GM23338 (cell line): ENCODE results near the gene ZMYND19. TPM values are rescaled to one million over a fixed set of nuclear protein-coding genes. Genes with fewer than 3 reads are reported as not detected.

Experiments
- EZH2 ChIP-seq: fragments of 200-600 bp; sonication (generic); IDR thresholded peaks from one replicate; pipeline ENCODE4 v1.8.0; 2017; ENCODE audit warnings: antibody characterized with exemption, mild to moderate bottlenecking, low read depth; ENCODE audit not compliant: unreplicated experiment
- EZH2phosphoT487 ChIP-seq: fragments of 200-600 bp; sonication (generic); IDR thresholded peaks from one replicate; pipeline ENCODE4 v1.8.1; 2018; ENCODE audit warnings: antibody characterized with exemption; ENCODE audit not compliant: unreplicated experiment
- JUNB ChIP-seq: IDR thresholded peaks from one replicate; pipeline ENCODE4 v1.6.1; 2016; ENCODE audit warnings: antibody characterized with exemption; ENCODE audit not compliant: unreplicated experiment
- NANOG ChIP-seq: IDR thresholded peaks from 2 replicates; pipeline ENCODE4 v1.6.1; 2016; ENCODE audit warnings: antibody characterized with exemption, borderline replicate concordance
- POLR2AphosphoS5 ChIP-seq: IDR thresholded peaks from 2 replicates; pipeline ENCODE4 v1.6.1; 2016; ENCODE audit warnings: antibody characterized with exemption, low read depth
- ZNF331 ChIP-seq: fragments of 250-450 bp; sonication (Bioruptor Pico); IDR thresholded peaks from 2 replicates; pipeline ENCODE4 v1.5.0; 2020; ENCODE audit warnings: low read depth, mild to moderate bottlenecking, moderate library complexity
- polyA plus RNA-seq: library from polyadenylated mRNA; unstranded; fragments of >200 nt; fragmentation: Nextera tagmentation; extraction: Ambion mirVana; gene quantifications from 2 replicates; pipeline ENCODE4 v1.2.1, GENCODE V29; 2016
- total RNA-seq: library from RNA; depleted of rRNA; stranded (reverse); fragments of >200 nt; shearing (Covaris generic); gene quantifications from 2 replicates; pipeline ENCODE4 v1.2.3, GENCODE V29; 2014
- TF ChIP-seq, protein P1 (sequence below): fragments of 250-450 bp; sonication (Bioruptor Pico); IDR thresholded peaks from 2 replicates; pipeline ENCODE4 v1.5.0; 2020; ENCODE audit warnings: mild to moderate bottlenecking, moderate library complexity
- TF ChIP-seq, protein P2 (sequence below), 2 experiments: fragments of 200-600 bp in 1 of 2; sonication (generic) in 1 of 2; conservative IDR thresholded peaks; 2 replicates each; pipeline versions ENCODE4 v1.5.1 to v1.6.1; 2016 to 2017; ENCODE audit warnings: antibody characterized with exemption in 2 of 2, low read depth in 2 of 2, mild to moderate bottlenecking in 2 of 2, moderate library complexity in 1 of 2

ZMYND19 gene
- total and polyA plus RNA-seq, 2 experiments from 2014 or later: 25.8 to 58.5 TPM

DNA sequence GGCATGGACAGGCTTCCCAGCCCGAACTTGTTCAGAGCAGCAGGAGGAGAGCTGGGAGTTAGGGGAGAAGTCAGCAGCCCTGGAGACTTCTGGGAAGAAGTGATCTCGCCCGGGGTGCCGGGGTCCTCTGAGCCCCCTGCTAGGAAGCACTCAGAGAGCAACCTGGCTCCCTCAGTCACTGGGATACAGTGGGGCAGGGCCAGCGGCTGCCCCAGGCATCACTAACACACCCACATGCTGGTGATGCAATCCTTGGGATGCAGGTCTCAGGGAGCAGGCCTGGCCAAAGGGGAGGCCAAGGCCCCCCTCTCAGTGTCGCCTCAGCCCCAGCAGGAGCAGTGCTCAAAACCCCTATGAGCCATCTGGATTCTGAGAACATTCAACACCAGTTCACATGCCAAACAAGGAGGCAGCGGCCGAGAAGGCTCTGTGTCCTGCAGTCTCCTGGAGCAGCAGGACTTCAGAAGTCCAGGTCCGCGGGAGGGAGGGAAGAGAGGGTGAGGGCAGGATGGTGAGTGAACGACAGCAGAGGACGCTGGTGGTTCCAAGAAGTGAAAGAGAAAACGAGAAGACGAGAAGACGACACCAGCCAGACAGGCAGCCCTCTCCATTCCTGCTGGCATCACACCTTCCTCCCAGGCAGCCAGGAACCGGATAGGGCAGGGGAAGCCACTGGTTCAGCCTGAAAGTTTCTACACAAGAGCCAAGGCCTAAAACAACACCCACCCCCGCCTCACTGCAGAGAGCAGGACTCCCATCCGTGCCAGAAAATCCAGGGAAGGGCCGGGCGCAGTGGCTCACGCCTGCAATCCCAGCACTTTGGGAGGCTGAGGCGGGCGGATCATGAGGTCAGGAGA, 42.4 kb downstream of the ZMYND19 start (continued):
- TF ChIP-seq, protein P1, sequence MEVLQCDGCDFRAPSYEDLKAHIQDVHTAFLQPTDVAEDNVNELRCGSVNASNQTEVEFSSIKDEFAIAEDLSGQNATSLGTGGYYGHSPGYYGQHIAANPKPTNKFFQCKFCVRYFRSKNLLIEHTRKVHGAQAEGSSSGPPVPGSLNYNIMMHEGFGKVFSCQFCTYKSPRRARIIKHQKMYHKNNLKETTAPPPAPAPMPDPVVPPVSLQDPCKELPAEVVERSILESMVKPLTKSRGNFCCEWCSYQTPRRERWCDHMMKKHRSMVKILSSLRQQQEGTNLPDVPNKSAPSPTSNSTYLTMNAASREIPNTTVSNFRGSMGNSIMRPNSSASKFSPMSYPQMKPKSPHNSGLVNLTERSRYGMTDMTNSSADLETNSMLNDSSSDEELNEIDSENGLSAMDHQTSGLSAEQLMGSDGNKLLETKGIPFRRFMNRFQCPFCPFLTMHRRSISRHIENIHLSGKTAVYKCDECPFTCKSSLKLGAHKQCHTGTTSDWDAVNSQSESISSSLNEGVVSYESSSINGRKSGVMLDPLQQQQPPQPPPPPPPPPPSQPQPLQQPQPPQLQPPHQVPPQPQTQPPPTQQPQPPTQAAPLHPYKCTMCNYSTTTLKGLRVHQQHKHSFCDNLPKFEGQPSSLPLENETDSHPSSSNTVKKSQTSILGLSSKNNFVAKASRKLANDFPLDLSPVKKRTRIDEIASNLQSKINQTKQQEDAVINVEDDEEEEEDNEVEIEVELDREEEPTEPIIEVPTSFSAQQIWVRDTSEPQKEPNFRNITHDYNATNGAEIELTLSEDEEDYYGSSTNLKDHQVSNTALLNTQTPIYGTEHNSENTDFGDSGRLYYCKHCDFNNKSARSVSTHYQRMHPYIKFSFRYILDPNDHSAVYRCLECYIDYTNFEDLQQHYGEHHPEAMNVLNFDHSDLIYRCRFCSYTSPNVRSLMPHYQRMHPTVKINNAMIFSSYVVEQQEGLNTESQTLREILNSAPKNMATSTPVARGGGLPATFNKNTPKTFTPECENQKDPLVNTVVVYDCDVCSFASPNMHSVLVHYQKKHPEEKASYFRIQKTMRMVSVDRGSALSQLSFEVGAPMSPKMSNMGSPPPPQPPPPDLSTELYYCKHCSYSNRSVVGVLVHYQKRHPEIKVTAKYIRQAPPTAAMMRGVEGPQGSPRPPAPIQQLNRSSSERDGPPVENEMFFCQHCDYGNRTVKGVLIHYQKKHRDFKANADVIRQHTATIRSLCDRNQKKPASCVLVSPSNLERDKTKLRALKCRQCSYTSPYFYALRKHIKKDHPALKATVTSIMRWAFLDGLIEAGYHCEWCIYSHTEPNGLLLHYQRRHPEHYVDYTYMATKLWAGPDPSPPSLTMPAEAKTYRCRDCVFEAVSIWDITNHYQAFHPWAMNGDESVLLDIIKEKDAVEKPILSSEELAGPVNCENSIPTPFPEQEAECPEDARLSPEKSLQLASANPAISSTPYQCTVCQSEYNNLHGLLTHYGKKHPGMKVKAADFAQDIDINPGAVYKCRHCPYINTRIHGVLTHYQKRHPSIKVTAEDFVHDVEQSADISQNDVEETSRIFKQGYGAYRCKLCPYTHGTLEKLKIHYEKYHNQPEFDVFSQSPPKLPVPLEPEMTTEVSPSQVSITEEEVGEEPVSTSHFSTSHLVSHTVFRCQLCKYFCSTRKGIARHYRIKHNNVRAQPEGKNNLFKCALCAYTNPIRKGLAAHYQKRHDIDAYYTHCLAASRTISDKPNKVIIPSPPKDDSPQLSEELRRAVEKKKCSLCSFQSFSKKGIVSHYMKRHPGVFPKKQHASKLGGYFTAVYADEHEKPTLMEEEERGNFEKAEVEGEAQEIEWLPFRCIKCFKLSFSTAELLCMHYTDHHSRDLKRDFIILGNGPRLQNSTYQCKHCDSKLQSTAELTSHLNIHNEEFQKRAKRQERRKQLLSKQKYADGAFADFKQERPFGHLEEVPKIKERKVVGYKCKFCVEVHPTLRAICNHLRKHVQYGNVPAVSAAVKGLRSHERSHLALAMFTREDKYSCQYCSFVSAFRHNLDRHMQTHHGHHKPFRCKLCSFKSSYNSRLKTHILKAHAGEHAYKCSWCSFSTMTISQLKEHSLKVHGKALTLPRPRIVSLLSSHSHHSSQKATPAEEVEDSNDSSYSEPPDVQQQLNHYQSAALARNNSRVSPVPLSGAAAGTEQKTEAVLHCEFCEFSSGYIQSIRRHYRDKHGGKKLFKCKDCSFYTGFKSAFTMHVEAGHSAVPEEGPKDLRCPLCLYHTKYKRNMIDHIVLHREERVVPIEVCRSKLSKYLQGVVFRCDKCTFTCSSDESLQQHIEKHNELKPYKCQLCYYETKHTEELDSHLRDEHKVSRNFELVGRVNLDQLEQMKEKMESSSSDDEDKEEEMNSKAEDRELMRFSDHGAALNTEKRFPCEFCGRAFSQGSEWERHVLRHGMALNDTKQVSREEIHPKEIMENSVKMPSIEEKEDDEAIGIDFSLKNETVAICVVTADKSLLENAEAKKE (CRISPR knock-in tag): no peak
- TF ChIP-seq JUNB (no peak), EZH2 (no peak), NANOG (no peak), EZH2phosphoT487 (no peak), ZNF331 (CRISPR knock-in tag) (no peak), POLR2AphosphoS5 (no peak)
- TF ChIP-seq, protein P2, sequence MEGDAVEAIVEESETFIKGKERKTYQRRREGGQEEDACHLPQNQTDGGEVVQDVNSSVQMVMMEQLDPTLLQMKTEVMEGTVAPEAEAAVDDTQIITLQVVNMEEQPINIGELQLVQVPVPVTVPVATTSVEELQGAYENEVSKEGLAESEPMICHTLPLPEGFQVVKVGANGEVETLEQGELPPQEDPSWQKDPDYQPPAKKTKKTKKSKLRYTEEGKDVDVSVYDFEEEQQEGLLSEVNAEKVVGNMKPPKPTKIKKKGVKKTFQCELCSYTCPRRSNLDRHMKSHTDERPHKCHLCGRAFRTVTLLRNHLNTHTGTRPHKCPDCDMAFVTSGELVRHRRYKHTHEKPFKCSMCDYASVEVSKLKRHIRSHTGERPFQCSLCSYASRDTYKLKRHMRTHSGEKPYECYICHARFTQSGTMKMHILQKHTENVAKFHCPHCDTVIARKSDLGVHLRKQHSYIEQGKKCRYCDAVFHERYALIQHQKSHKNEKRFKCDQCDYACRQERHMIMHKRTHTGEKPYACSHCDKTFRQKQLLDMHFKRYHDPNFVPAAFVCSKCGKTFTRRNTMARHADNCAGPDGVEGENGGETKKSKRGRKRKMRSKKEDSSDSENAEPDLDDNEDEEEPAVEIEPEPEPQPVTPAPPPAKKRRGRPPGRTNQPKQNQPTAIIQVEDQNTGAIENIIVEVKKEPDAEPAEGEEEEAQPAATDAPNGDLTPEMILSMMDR (conservative IDR thresholded peaks at IDR 0.05; ENCODE audit: low read depth in 2 of 2): no peak
